Epithelial cell of proximal tubule (primary cell): Measurements from ENCODE around the gene OR51G1. TPM values are rescaled to one million over a fixed set of nuclear protein-coding genes. Genes with fewer than 3 reads are reported as not detected.

ENCODE experiments used
- DNase-seq: peaks from one replicate; pipeline ENCODE4 v3.0.0-alpha.2; 2011; ENCODE audit warnings: low read depth
- H3K4me3 ChIP-seq: 2 replicates; pipeline ENCODE4 v1.5.1; 2011; ENCODE audit warnings: low read depth, mild to moderate bottlenecking, low read length
- total RNA-seq: library from RNA; depleted of rRNA; stranded (reverse); fragments of >200 nt; gene quantifications from 2 replicates; pipeline ENCODE4 v1.2.3, GENCODE V29; 2015
- TF ChIP-seq, protein P1 (sequence below): conservative IDR thresholded peaks from 2 replicates; pipeline ENCODE4 v1.5.1; 2012; ENCODE audit warnings: low read depth, mild to moderate bottlenecking, low read length

OR51G1 gene
- total RNA-seq, 1 donor from 2014 or later, result not detected

DNA sequence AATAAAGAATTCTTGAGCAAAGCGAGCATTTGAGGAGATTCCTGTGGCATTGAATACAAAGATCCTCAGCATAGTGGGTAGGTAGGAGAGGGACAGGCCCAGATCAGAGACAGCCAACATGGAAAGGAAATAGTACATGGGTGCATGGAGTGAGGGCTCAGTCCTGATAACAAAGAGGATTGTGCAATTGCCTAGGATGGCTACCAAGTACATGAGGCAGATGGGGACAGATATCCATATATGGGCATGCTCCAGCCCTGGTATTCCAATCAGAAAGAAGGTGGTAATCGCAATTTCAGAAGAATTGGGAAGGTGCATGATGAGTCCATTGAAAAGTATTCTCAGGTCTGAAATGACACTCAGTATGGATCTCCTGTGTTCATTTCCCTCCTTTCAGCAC, 33.9 kb downstream of the OR51G1 start:
- TF ChIP-seq, protein P1, sequence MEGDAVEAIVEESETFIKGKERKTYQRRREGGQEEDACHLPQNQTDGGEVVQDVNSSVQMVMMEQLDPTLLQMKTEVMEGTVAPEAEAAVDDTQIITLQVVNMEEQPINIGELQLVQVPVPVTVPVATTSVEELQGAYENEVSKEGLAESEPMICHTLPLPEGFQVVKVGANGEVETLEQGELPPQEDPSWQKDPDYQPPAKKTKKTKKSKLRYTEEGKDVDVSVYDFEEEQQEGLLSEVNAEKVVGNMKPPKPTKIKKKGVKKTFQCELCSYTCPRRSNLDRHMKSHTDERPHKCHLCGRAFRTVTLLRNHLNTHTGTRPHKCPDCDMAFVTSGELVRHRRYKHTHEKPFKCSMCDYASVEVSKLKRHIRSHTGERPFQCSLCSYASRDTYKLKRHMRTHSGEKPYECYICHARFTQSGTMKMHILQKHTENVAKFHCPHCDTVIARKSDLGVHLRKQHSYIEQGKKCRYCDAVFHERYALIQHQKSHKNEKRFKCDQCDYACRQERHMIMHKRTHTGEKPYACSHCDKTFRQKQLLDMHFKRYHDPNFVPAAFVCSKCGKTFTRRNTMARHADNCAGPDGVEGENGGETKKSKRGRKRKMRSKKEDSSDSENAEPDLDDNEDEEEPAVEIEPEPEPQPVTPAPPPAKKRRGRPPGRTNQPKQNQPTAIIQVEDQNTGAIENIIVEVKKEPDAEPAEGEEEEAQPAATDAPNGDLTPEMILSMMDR, result no peak

DNA sequence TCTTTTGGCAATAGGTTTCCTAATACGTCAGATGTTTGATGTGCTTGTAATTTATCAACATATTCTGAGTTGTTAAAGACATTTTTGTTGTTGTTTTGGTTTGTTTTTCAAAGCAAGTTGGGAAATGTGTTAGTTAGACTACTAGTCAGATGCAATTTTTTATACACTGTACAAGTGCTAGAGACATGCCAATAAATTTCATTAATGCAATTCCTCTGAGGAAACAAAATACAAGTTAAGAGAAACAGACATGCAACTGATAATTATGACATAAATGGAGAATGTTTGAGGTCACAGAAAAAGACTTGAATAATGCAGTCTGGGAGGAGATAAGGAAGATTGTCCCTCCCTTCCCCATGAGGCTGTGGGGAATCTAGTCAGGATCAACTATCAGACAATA, 36.5 kb downstream of the OR51G1 start:
- no peak for DNase-seq
- TF ChIP-seq, protein P1, result no peak
- H3K4me3 ChIP-seq, result no peak overlapping the region

More for the DNA sequence above, 33.9 kb downstream of the OR51G1 start:
- DNase-seq, result no peak
- H3K4me3 ChIP-seq, result no peak overlapping the region

DNA sequence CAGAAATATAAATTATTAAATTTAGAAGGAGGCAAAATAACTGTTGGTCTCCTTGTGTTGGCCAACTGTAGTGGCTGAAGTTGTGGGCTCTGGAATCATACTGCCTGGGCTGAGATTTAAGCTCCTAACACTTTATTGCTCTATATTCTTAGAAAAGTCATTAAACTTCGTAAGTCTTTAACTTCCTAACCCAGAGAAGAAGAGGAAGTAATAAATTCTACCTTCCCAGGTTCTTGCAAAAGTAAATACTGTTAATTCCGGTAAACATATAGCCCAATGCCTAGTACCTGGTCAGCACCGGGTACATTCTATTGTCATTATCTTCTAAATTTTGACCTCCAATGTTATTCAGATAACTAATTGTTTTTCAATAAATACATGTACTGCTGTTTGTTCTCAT, 38.0 kb downstream of the OR51G1 start:
- no peak for DNase-seq
- no peak overlapping the region for H3K4me3 ChIP-seq
- TF ChIP-seq, protein P1, result no peak

DNA sequence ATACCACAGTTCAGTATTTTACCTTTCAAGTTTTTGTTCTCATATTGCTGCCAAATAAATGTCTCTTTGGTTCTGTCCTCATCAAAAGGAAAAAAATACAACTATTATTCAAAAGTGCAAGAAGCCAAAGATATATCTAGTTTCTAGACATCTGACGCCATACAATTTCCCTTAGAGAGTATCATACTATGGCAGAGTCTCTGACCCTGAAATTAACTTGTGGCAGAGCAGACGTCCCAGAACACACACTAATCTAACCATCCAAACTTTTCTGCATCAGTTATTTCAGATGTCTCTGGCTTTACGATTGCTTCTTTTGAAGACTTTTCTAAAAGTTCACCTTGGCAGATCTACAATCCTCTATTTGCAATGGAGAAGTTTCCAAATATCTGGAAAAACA, 39.8 kb downstream of the OR51G1 start:
- no peak overlapping the region for H3K4me3 ChIP-seq
- TF ChIP-seq, protein P1, result no peak
- no peak for DNase-seq

DNA sequence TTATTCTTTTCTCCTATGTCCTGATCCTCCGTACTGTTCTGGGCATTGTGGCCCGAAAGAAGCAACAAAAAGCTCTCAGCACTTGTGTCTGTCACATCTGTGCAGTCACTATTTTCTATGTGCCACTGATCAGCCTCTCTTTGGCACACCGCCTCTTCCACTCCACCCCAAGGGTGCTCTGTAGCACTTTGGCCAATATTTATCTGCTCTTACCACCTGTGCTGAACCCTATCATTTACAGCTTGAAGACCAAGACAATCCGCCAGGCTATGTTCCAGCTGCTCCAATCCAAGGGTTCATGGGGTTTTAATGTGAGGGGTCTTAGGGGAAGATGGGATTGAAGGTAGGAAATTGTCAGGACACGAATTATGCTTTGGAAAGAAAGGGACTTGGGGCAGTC, 41.6 kb downstream of the OR51G1 start:
- H3K4me3 ChIP-seq, result no peak overlapping the region
- TF ChIP-seq, protein P1, result no peak
- no peak for DNase-seq

DNA sequence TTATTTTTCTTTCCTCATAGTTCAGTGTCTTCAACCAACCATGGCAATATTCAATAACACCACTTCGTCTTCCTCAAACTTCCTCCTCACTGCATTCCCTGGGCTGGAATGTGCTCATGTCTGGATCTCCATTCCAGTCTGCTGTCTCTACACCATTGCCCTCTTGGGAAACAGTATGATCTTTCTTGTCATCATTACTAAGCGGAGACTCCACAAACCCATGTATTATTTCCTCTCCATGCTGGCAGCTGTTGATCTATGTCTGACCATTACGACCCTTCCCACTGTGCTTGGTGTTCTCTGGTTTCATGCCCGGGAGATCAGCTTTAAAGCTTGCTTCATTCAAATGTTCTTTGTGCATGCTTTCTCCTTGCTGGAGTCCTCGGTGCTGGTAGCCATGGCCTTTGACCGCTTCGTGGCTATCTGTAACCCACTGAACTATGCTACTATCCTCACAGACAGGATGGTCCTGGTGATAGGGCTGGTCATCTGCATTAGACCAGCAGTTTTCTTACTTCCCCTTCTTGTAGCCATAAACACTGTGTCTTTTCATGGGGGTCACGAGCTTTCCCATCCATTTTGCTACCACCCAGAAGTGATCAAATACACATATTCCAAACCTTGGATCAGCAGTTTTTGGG, 42.2 kb downstream of the OR51G1 start, which contains the start of gene OR51T1:
TSS of gene OR51T1 (plus strand) at position 41 of the 641 bp plus-strand sequence. CDS start at position 41, 0 bp downstream.
- no peak for DNase-seq
- H3K4me3 ChIP-seq, result no peak within 1 kb of the TSS
- TF ChIP-seq, protein P1, result no peak

DNA sequence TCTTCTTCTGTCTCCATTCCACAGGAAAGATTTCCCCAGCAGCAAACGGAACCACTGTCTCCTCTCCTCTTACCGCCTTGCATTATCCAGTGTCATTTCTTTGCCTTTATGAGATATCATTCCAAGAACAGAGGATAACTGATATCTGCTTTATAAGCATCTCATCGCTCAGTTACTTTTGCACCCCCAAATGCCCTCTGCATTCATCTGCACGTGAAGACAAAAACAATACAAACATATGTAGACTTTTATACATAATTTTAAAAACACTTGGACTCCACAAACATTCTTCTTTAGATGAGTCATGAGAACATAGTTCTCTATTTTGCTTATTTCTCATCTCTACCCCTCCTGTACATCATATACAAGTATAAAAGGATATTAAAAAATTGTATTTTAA, 43.0 kb downstream of the OR51G1 start:
- TF ChIP-seq, protein P1, result no peak
- no peak for DNase-seq
- no peak overlapping the region for H3K4me3 ChIP-seq
